A549 (cell line): Measurements from ENCODE around the gene ZNF205. TPM values are rescaled to one million over a fixed set of nuclear protein-coding genes. Genes with fewer than 3 reads are reported as not detected.

Source experiments
- ATAC-seq, 2 experiments: fragments of 200-7000 bp in 1 of 2; fragments of >200 bp in 1 of 2; cut with Nextera tagmentation in 1 of 2; cut with Tn5 transposase in 1 of 2; 3 replicates each; pipeline versions ENCODE4 v1.8.0 to v1.9.1; 2018 to 2020; ENCODE audit warnings: mild to moderate bottlenecking in 1 of 2, moderate library complexity in 1 of 2
- CTCF ChIA-PET: fragments of 300-600 bp; sonication (Branson Sonifier 250); formaldehyde crosslinking; extraction: SDS; loops from one replicate; lab custom pipeline; 2021; ENCODE audit warnings: antibody characterized with exemption, inconsistent platforms; lab: Yijun Ruan, JAX
- POLR2A ChIA-PET: fragments of 350-600 bp; formaldehyde crosslinking; extraction: SDS; loops from one replicate; lab custom pipeline; 2021; ENCODE audit warnings: antibody characterized with exemption, inconsistent platforms; lab: Yijun Ruan, JAX
- DNase-seq, 2 experiments: peaks; one replicate each; pipeline versions ENCODE4 v3.0.0 to v3.0.0-alpha.2; 2011 to 2016; ENCODE audit warnings: low read depth in 1 of 2, low spot score in 1 of 2
- FAIRE-seq: peaks from 2 replicates; lab custom pipeline; 2011; peaks lifted over from hg19 to GRCh38; lab: Jason Lieb, UNC
- H3K27ac ChIP-seq, 2 experiments: fragments of >200 bp; sonication (Bioruptor Twin); formaldehyde crosslinking; 3 replicates each; pipeline ENCODE4 v1.5.1; 2016 to 2017
- H3K4me1 ChIP-seq: fragments of >200 bp; sonication (Bioruptor Twin); formaldehyde crosslinking; 3 replicates; pipeline ENCODE4 v1.6.1; 2016
- H3K4me2 ChIP-seq: fragments of >200 bp; sonication (Bioruptor Twin); formaldehyde crosslinking; 3 replicates; pipeline ENCODE4 v1.6.1; 2016
- H3K4me3 ChIP-seq: fragments of >200 bp; sonication (Bioruptor Twin); formaldehyde crosslinking; 3 replicates; pipeline ENCODE4 v1.5.1; 2016
- H3K9me3 ChIP-seq: fragments of >200 bp; sonication (Bioruptor Twin); formaldehyde crosslinking; 3 replicates; pipeline ENCODE4 v1.6.1; 2016
- BHLHE40 ChIP-seq: IDR thresholded peaks from 2 replicates; pipeline ENCODE4 v1.6.1; 2012; ENCODE audit warnings: low read depth, low read length, inconsistent platforms
- CHD4 ChIP-seq: fragments of 200-600 bp; sonication (generic); IDR thresholded peaks from 2 replicates; pipeline ENCODE4 v1.6.1; 2016; ENCODE audit warnings: antibody characterized with exemption, mild to moderate bottlenecking, borderline replicate concordance
- E2F6 ChIP-seq: IDR thresholded peaks from 2 replicates; pipeline ENCODE4 v1.6.1; 2012; ENCODE audit warnings: low read depth, borderline replicate concordance
- EHF ChIP-seq: fragments of 250-450 bp; sonication (Bioruptor Pico); IDR thresholded peaks from 2 replicates; pipeline ENCODE4 v1.5.0; 2020; ENCODE audit warnings: mild to moderate bottlenecking
- EHMT2 ChIP-seq: fragments of 200-600 bp; sonication (generic); IDR thresholded peaks from 2 replicates; pipeline ENCODE4 v1.6.1; 2016; ENCODE audit warnings: antibody characterized with exemption, low read depth, mild to moderate bottlenecking, moderate library complexity
- EP300 ChIP-seq, 2 experiments: fragments of >200 bp; sonication (Bioruptor Twin); formaldehyde crosslinking; IDR thresholded peaks; 2 replicates in 1 of 2; 3 replicates in 1 of 2; pipeline ENCODE4 v1.6.1; 2016 to 2017
- FOSL2 ChIP-seq, 2 experiments: fragments of 450-650 bp in 1 of 2; fragments of >200 bp in 1 of 2; sonication (Bioruptor Twin) in 1 of 2; formaldehyde crosslinking; IDR thresholded peaks; 2 replicates each; pipeline versions ENCODE4 v1.5.0 to v1.6.1; 2016 to 2020; ENCODE audit warnings: mild to moderate bottlenecking in 1 of 2, moderate library complexity in 1 of 2
- FOXS1 ChIP-seq: fragments of 250-450 bp; sonication (Bioruptor Pico); IDR thresholded peaks from 2 replicates; pipeline ENCODE4 v1.5.0; 2020; ENCODE audit warnings: mild to moderate bottlenecking, moderate library complexity
- GATA3 ChIP-seq: IDR thresholded peaks from 2 replicates; pipeline ENCODE4 v1.6.1; 2012; ENCODE audit warnings: borderline replicate concordance
- HDAC2 ChIP-seq: fragments of 200-600 bp; sonication (generic); IDR thresholded peaks from 2 replicates; pipeline ENCODE4 v1.6.1; 2016
- HOXA7 ChIP-seq: fragments of 250-450 bp; sonication (Bioruptor Pico); IDR thresholded peaks from 2 replicates; pipeline ENCODE4 v1.5.0; 2020; ENCODE audit warnings: mild to moderate bottlenecking, moderate library complexity
- HOXB13 ChIP-seq: fragments of 250-450 bp; sonication (Bioruptor Pico); IDR thresholded peaks from 2 replicates; pipeline ENCODE4 v1.5.0; 2020; ENCODE audit warnings: low read depth, mild to moderate bottlenecking, moderate library complexity
- HOXB5 ChIP-seq: fragments of 250-450 bp; sonication (Bioruptor Pico); IDR thresholded peaks from 2 replicates; pipeline ENCODE4 v1.5.0; 2020; ENCODE audit warnings: mild to moderate bottlenecking, moderate library complexity
- JUN ChIP-seq, 2 experiments: fragments of >200 bp; sonication (Bioruptor Twin); formaldehyde crosslinking; IDR thresholded peaks; 2 replicates in 1 of 2; 3 replicates in 1 of 2; pipeline ENCODE4 v1.6.1; 2016 to 2017
- KDM1A ChIP-seq: fragments of 200-600 bp; sonication (generic); IDR thresholded peaks from 2 replicates; pipeline ENCODE4 v1.6.1; 2016; ENCODE audit warnings: low read depth, mild to moderate bottlenecking
- MAX ChIP-seq: IDR thresholded peaks from 2 replicates; pipeline ENCODE4 v1.6.1; 2012
- MYC ChIP-seq: IDR thresholded peaks from 2 replicates; pipeline ENCODE4 v1.6.1; 2012; ENCODE audit warnings: mild to moderate bottlenecking, inconsistent platforms, low read length, improper control_type of control experiment, borderline replicate concordance
- NFE2L2 ChIP-seq: fragments of 150-350 bp; conservative IDR thresholded peaks from 2 replicates; pipeline ENCODE4 v1.6.1; 2014; ENCODE audit warnings: low read length
- NPAS2 ChIP-seq: fragments of 250-450 bp; sonication (Bioruptor Pico); IDR thresholded peaks from 2 replicates; pipeline ENCODE4 v1.8.0; 2022; ENCODE audit warnings: mild to moderate bottlenecking, moderate library complexity, borderline replicate concordance
- PBX3 ChIP-seq: IDR thresholded peaks from 2 replicates; pipeline ENCODE4 v1.6.1; 2012
- PHF8 ChIP-seq: fragments of 200-600 bp; sonication (generic); IDR thresholded peaks from 2 replicates; pipeline ENCODE4 v1.6.1; 2016; ENCODE audit warnings: low read depth, mild to moderate bottlenecking, antibody characterized with exemption, moderate library complexity, borderline replicate concordance
- POLR2A ChIP-seq: IDR thresholded peaks from 2 replicates; pipeline ENCODE4 v1.6.1; 2012; ENCODE audit warnings: mild to moderate bottlenecking, low read length
- POLR2AphosphoS2 ChIP-seq: conservative IDR thresholded peaks from 2 replicates; pipeline ENCODE4 v1.6.1; 2012; ENCODE audit warnings: low read length, improper control_type of control experiment, inconsistent platforms
- RAD21 ChIP-seq, 2 experiments: fragments of >200 bp in 1 of 2; sonication (Bioruptor Twin) in 1 of 2; formaldehyde crosslinking in 1 of 2; IDR thresholded peaks in 1 of 2; conservative IDR thresholded peaks in 1 of 2; 2 replicates in 1 of 2; 3 replicates in 1 of 2; pipeline ENCODE4 v1.6.1; 2012 to 2018; ENCODE audit warnings: inconsistent platforms in 1 of 2
- RARB ChIP-seq: fragments of 250-450 bp; sonication (Bioruptor Pico); IDR thresholded peaks from 2 replicates; pipeline ENCODE4 v1.8.0; 2021; ENCODE audit warnings: mild to moderate bottlenecking, moderate library complexity
- RFX5 ChIP-seq: fragments of 450-650 bp; IDR thresholded peaks from 2 replicates; pipeline ENCODE4 v1.7.1; 2014; ENCODE audit warnings: antibody characterized with exemption, mild to moderate bottlenecking, moderate library complexity
- SMC3 ChIP-seq: fragments of >200 bp; sonication (Bioruptor Twin); formaldehyde crosslinking; IDR thresholded peaks from 3 replicates; pipeline ENCODE4 v1.6.1; 2018; ENCODE audit warnings: inconsistent platforms
- SREBF2 ChIP-seq: fragments of 450-650 bp; IDR thresholded peaks from 2 replicates; pipeline ENCODE4 v1.6.1; 2014; ENCODE audit warnings: mild to moderate bottlenecking, moderate library complexity
- TFCP2L1 ChIP-seq: fragments of 250-450 bp; sonication (Bioruptor Pico); IDR thresholded peaks from 2 replicates; pipeline ENCODE4 v1.5.0; 2021; ENCODE audit warnings: mild to moderate bottlenecking
- TP53 ChIP-seq: fragments of 250-450 bp; sonication (Bioruptor Pico); IDR thresholded peaks from 2 replicates; pipeline ENCODE4 v1.5.0; 2021; ENCODE audit warnings: mild to moderate bottlenecking, moderate library complexity
- USF2 ChIP-seq: fragments of 450-650 bp; IDR thresholded peaks from 2 replicates; pipeline ENCODE4 v1.6.1; 2014; ENCODE audit warnings: antibody characterized with exemption
- ZFP36 ChIP-seq: fragments of 450-650 bp; IDR thresholded peaks from 2 replicates; pipeline ENCODE4 v1.6.1; 2014; ENCODE audit warnings: borderline replicate concordance; ENCODE audit not compliant: partially characterized antibody
- WGBS: methylation state at CpG from one replicate; pipeline ENCODE4 v1.1.6; 2017; ENCODE audit errors: missing lambda C conversion rate; 5-methylcytosine and 5-hydroxymethylcytosine counted together
- polyA plus RNA-seq, 4 experiments: library from polyadenylated mRNA; depleted of rRNA in 3 of 4; stranded (reverse); fragments of >200 nt; fragmentation: RNase III in 1 of 4; extraction: RNeasy Plus Mini Kit Qiagen cat#74134 plus additional on column Dnase treatment in 1 of 4; gene quantifications; 2 replicates in 3 of 4; 3 replicates in 1 of 4; pipeline ENCODE4 v1.2.3, GENCODE V29; 2011 to 2017
- TF ChIP-seq, protein P1 (sequence below): fragments of >200 bp; sonication (Bioruptor Twin); formaldehyde crosslinking; IDR thresholded peaks from 2 replicates; pipeline ENCODE4 v1.6.1; 2016
- TF ChIP-seq, protein P2 (sequence below): fragments of >200 bp; sonication (Bioruptor Twin); formaldehyde crosslinking; IDR thresholded peaks from 3 replicates; pipeline ENCODE4 v1.5.1; 2016

ZNF205 gene
- polyA plus RNA-seq, 2 of the 4 experiments (the other 2 are of a cell fraction) = 4.3 to 9.6 TPM

DNA sequence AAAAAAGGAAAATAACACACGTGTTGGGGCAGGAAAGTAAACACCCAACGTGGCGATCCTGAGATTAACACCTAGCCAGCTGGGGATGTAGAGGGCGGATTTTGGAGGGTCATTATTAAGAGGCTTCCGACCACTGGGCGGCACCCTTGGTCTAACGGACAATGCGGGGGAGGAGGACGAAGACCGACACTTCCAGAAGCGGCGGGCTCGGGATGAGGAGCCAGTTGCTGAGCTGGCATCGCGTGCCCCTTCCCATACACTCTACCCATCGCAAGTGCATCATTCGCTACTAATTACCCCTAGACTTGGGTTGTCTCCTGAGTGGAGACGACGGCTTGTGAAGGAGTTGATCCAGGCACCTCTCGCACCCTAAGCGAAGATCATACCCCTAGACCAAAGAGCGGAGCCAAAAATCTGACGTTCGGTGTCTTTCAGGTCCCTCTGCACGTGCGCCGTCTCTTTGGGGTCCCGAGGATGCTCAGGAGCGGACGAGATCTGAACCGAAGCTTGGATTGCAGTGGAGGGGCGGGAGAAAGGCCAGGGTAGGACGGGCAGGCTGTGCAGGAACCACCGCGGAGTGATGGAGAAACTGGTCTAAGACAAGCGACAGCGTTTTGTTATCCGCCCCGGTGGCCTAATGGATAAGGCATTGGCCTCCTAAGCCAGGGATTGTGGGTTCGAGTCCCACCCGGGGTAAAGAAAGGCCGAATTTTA is 40.0 kb downstream of the ZNF205 start:
- POLR2A ChIA-PET = interaction anchor here (1.7 kb wide), 1 partner anchor 9 kb away, joined by 6 read pairs; no protein-coding TSS in a partner anchor
- 2% methylated on average over 41 of the region's 42 CpGs for WGBS
- H3K4me1 ChIP-seq = peaks cover 7% of the 10 kb centered on the region
- TF ChIP-seq PBX3 = 0 out of 2 replicates have a peak, but pooled peaks have one; percentile 40
- no peak; the same call in 1 of the 2 replicates for TF ChIP-seq EHF (CRISPR knock-in tag)
- TF ChIP-seq ZFP36 = no peak
- no peak for TF ChIP-seq NPAS2
- no peak for TF ChIP-seq PHF8
- TF ChIP-seq RAD21 (conservative IDR thresholded peaks at IDR 0.05 in 1 of 2, IDR thresholded peaks at IDR 0.05 in 1 of 2) = peak; percentile 72 to 76
- no peak for TF ChIP-seq POLR2AphosphoS2
- 0 out of 2 replicates have a peak, but pooled peaks have one; percentile 20 for TF ChIP-seq GATA3
- TF ChIP-seq SMC3 = peak; percentile 36; the same call in 2 of the 3 replicates
- TF ChIP-seq NFE2L2 = no peak
- no peak for TF ChIP-seq HOXB5 (CRISPR knock-in tag)
- no peak for TF ChIP-seq RARB (CRISPR knock-in tag)
- peak; percentile 74 for TF ChIP-seq E2F6
- TF ChIP-seq TFCP2L1 (CRISPR knock-in tag) = no peak
- peak; percentile 58; the same call in 1 of the 2 replicates for TF ChIP-seq TP53 (CRISPR knock-in tag)
- no peak for TF ChIP-seq USF2
- TF ChIP-seq, protein P1, sequence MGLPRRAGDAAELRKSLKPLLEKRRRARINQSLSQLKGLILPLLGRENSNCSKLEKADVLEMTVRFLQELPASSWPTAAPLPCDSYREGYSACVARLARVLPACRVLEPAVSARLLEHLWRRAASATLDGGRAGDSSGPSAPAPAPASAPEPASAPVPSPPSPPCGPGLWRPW = no peak
- TF ChIP-seq RFX5 = no peak
- TF ChIP-seq EHMT2 = no peak
- no peak for TF ChIP-seq HDAC2
- no peak for TF ChIP-seq HOXB13 (CRISPR knock-in tag)
- no peak for TF ChIP-seq KDM1A
- 0 out of 2 replicates have a peak, but pooled peaks have one; percentile 0 for TF ChIP-seq HOXA7
- TF ChIP-seq, protein P2, sequence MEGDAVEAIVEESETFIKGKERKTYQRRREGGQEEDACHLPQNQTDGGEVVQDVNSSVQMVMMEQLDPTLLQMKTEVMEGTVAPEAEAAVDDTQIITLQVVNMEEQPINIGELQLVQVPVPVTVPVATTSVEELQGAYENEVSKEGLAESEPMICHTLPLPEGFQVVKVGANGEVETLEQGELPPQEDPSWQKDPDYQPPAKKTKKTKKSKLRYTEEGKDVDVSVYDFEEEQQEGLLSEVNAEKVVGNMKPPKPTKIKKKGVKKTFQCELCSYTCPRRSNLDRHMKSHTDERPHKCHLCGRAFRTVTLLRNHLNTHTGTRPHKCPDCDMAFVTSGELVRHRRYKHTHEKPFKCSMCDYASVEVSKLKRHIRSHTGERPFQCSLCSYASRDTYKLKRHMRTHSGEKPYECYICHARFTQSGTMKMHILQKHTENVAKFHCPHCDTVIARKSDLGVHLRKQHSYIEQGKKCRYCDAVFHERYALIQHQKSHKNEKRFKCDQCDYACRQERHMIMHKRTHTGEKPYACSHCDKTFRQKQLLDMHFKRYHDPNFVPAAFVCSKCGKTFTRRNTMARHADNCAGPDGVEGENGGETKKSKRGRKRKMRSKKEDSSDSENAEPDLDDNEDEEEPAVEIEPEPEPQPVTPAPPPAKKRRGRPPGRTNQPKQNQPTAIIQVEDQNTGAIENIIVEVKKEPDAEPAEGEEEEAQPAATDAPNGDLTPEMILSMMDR = peak; percentile 68
- TF ChIP-seq SREBF2 = peak; percentile 97
- no peak for TF ChIP-seq EP300 (IDR thresholded peaks at IDR 0.05)
- peak; percentile 80 for TF ChIP-seq MAX
- TF ChIP-seq FOSL2 (IDR thresholded peaks at IDR 0.05) = no peak
- TF ChIP-seq FOSL2 (CRISPR knock-in tag; IDR thresholded peaks at IDR 0.05) = no peak
- no peak for TF ChIP-seq POLR2A
- no peak for TF ChIP-seq FOXS1 (CRISPR knock-in tag)
- TF ChIP-seq JUN (IDR thresholded peaks at IDR 0.05) = peak in 1 of 2 experiments; percentile 48; a peak in 2 of 5 replicates
- TF ChIP-seq CHD4 = 0 out of 2 replicates have a peak, but pooled peaks have one; percentile 26
- peak; percentile 38; the same call in 1 of the 2 replicates for TF ChIP-seq MYC
- peak; percentile 80 for TF ChIP-seq BHLHE40

More for the DNA sequence above, 40.0 kb downstream of the ZNF205 start:
- H3K9me3 ChIP-seq = no peaks in the 10 kb centered on the region
- peak; percentile 78 to 96 for DNase-seq
- FAIRE-seq = no peak
- peak overlapping the region; percentile 49 for H3K4me3 ChIP-seq
- H3K27ac ChIP-seq = peak overlapping the region; percentile 52 to 76; a peak in 5 of 6 replicates
- ATAC-seq = peak; percentile 30 to 32
- CTCF ChIA-PET = interaction anchor here (0.6 to 11.2 kb wide), 15 partner anchors 9 to 1181 kb away, joined by 3 to 158 read pairs (median 5); partner anchors contain the start of genes ZNF213 and ZSCAN10
- H3K4me2 ChIP-seq = peak overlapping the region; percentile 82
